GM18858 (cell line): ENCODE measurements around the gene JSRP1.
"Not testable (repeated sequence)": the region's sequence is repeated elsewhere in the genome, so short reads cannot be mapped to it uniquely, and the experiment has no call there.

Experiments used
- ATAC-seq: cut with Tn5 transposase; IDR thresholded peaks from one replicate; pipeline ENCODE4 v1.9.1; 2021; ENCODE audit not compliant: unreplicated experiment

The JSRP1 gene

GRCh38 chr19:2282862-2283237, 26.6 kb upstream of the JSRP1 start:
- ATAC-seq = no peak

GRCh38 chr19:2282062-2282861, 26.0 kb upstream of the JSRP1 start, which contains the start of gene PEAK3:
Gene PEAK3 (minus strand): TSS chr19:2282175. CDS start chr19:2280931, 1,244 bp downstream.
- ATAC-seq = no peak

- ATAC-seq = not testable (repeated sequence)
Measured at GRCh38 chr19:2281265-2282061, 25.2 kb upstream of the JSRP1 start.

GRCh38 chr19:2280633-2281264, 24.5 kb upstream of the JSRP1 start:
- no peak for ATAC-seq

GRCh38 chr19:2278459-2279158, 22.4 kb upstream of the JSRP1 start:
- no peak for ATAC-seq

- ATAC-seq = no peak
Measured at GRCh38 chr19:2277138-2277537, 20.9 kb upstream of the JSRP1 start.

GRCh38 chr19:2276429-2276986, 20.3 kb upstream of the JSRP1 start:
- no peak for ATAC-seq

GRCh38 chr19:2275588-2276428, 19.6 kb upstream of the JSRP1 start:
- ATAC-seq = no peak

- ATAC-seq = no peak
Measured at GRCh38 chr19:2274931-2275535, 18.8 kb upstream of the JSRP1 start.

GRCh38 chr19:2274185-2274711, 18.0 kb upstream of the JSRP1 start:
- no peak for ATAC-seq

- no peak for ATAC-seq
Measured at GRCh38 chr19:2273356-2274184, 17.4 kb upstream of the JSRP1 start.

- no peak for ATAC-seq
Measured at GRCh38 chr19:2271234-2272103, 15.3 kb upstream of the JSRP1 start.

GRCh38 chr19:2270423-2271233, 14.4 kb upstream of the JSRP1 start:
- ATAC-seq = no peak

GRCh38 chr19:2270157-2270422, 13.9 kb upstream of the JSRP1 start:
- ATAC-seq = no peak

- no peak for ATAC-seq
Measured at GRCh38 chr19:2269244-2270156, 13.3 kb upstream of the JSRP1 start.

GRCh38 chr19:2268861-2269243, 12.6 kb upstream of the JSRP1 start:
- no peak for ATAC-seq
